GM12801 (cell line): ENCODE results near the gene VAMP8.

Experiments used
- TF ChIP-seq, protein P1 (sequence below): IDR thresholded peaks from one replicate; pipeline ENCODE4 v1.5.1; 2011; ENCODE audit warnings: control low read depth; ENCODE audit not compliant: insufficient read length; ENCODE audit errors: extremely low read depth

VAMP8 gene

DNA sequence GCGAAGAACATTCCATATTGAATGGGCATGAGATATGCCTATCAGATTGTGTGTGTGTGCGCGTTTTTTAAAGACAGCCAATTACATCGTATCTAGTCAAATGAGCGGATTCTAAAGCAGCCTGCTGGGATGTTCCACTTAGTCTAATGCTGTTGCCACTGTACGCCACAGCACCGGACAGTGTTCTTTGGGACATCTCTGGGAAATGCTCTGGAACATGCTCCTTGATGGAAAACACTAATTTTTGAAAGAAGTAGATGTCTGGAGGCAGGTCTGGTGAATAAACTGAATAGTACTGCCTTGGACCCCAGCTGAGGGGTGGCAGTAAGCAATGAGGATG is 28.7 kb downstream of the VAMP8 start:
- TF ChIP-seq, protein P1, sequence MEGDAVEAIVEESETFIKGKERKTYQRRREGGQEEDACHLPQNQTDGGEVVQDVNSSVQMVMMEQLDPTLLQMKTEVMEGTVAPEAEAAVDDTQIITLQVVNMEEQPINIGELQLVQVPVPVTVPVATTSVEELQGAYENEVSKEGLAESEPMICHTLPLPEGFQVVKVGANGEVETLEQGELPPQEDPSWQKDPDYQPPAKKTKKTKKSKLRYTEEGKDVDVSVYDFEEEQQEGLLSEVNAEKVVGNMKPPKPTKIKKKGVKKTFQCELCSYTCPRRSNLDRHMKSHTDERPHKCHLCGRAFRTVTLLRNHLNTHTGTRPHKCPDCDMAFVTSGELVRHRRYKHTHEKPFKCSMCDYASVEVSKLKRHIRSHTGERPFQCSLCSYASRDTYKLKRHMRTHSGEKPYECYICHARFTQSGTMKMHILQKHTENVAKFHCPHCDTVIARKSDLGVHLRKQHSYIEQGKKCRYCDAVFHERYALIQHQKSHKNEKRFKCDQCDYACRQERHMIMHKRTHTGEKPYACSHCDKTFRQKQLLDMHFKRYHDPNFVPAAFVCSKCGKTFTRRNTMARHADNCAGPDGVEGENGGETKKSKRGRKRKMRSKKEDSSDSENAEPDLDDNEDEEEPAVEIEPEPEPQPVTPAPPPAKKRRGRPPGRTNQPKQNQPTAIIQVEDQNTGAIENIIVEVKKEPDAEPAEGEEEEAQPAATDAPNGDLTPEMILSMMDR: no peak

GRCh38 chr2:85607268-85608215 is 30.2 kb downstream of the VAMP8 start:
- TF ChIP-seq, protein P1: no peak

DNA sequence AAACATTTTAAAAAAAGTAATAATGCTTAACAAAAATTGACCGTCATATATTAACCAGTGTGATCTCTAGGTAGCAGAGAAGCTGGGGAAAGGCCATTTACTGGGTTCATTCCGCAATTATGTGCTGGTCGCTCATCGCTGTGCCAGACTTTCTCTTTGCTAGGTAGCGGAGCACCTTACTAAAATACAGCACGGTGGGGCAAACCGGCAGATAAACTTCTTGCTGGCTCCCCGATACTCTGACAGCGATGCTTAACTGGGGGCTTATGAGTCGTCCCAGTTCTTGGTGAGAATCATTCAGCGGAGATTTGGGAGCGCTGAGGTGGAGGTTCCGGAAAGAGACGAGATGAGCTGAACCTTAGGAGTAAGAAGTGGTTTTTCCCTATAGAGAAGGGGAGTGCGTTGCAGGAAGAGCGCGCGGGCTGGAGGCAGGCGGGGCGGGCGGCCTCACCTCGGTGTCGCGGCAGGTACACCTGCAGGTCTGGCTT is 33.9 kb downstream of the VAMP8 start:
- TF ChIP-seq, protein P1: no peak

GRCh38 chr2:85611705-85612587 is 34.6 kb downstream of the VAMP8 start, which contains the start of gene C2orf68:
Gene C2orf68 (minus strand): TSS chr2:85612066. CDS start chr2:85611984, 82 bp downstream.
- TF ChIP-seq, protein P1: no peak

DNA sequence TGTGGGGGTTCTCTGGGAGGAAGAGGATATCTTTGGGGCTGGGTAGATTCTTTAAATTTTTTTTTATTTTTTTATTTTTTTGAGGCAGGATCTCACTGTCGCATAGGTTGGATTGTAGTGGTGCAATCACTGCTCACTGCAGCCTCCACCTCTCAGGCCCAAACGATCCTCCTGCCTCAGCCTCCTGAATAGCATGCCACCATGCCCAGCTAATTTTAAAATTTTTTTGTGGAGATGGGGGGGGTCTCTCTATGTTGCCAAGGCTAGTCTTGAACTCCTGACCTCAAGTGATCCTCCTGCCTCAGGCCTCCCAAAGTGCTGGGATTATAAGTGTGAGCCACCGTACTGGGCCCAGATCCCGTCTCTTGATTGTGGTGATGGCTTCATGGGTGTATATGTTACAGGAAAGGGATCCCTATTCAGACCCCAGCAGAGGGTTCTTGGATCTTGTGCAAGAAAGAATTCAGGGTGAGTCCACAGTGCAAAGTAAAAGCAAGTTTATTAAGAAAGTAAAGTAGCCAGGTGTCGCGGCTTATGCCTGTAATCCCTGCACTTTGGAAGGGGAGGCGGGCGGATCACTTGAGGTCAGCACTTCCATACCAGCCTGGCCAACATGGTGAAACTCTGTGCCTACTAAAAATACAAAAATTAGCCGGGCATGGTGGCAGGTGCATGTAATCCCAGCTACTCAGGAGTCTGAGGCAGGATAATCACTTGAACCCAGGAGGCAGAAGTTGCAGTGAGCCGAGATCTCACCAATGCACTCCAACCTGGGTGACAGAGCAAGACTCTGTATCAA is 36.5 kb downstream of the VAMP8 start:
- TF ChIP-seq, protein P1: no peak

DNA sequence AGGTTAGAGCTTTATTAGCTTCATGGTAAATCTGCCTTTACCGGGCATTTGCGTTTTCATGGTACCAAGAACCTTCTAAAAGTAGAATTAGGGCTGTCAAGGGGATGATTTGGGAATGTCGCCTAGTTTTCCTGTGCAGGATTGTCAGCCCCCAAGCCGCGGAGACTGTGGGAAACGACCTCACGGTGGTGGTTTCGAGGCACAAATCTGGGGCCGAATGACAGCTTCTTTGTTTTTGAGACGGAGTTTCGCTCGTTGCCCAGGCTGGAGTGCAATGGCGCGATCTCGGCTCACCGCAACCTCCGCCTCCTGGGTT is 38.0 kb downstream of the VAMP8 start:
- TF ChIP-seq, protein P1: no peak
